OCI-LY3 (cell line): ENCODE results near the gene IL3.

Experiments used
- H2AFZ ChIP-seq: fragments of 200-600, 300-600 bp; shearing (Covaris generic); 2 replicates; pipeline ENCODE4 v1.6.0; 2014; ENCODE audit warnings: antibody characterized with exemption, low read depth, low read length
- H3K27ac ChIP-seq: fragments of 200-600, 300-600 bp; sonication (generic); 2 replicates; pipeline ENCODE4 v1.5.1; 2014; ENCODE audit warnings: mild to moderate bottlenecking, low read length, moderate library complexity, mixed read lengths
- H3K27me3 ChIP-seq: fragments of 200-600, 300-600 bp; sonication (generic); 2 replicates; pipeline ENCODE4 v1.6.1; 2014; ENCODE audit warnings: low read depth, low read length, mixed read lengths
- H3K36me3 ChIP-seq: fragments of 200-600, 300-600 bp; sonication (generic); replicated peaks from 2 replicates; pipeline ENCODE3; 2014; ENCODE audit warnings: low read depth, low read length, mixed read lengths
- H3K4me1 ChIP-seq: fragments of 300-600, 200-600 bp; sonication (generic); 2 replicates; pipeline ENCODE4 v1.6.1; 2014; ENCODE audit warnings: low read length, mixed read lengths
- H3K4me2 ChIP-seq: fragments of 200-600, 300-600 bp; sonication (generic); 2 replicates; pipeline ENCODE4 v1.6.1; 2014; ENCODE audit warnings: low read length, mixed read lengths
- H3K4me3 ChIP-seq: fragments of 300-600, 200-600 bp; sonication (generic); 2 replicates; pipeline ENCODE4 v1.5.1; 2014; ENCODE audit warnings: antibody characterized with exemption, mild to moderate bottlenecking, low read length, moderate library complexity
- H3K79me2 ChIP-seq: fragments of 300-600, 200-600 bp; shearing (Covaris generic); 2 replicates; pipeline ENCODE4 v1.6.1; 2014; ENCODE audit warnings: mild to moderate bottlenecking, low read length, mixed read lengths
- H3K9ac ChIP-seq: fragments of 300-600, 200-600 bp; shearing (Covaris generic); 2 replicates; pipeline ENCODE4 v1.6.0; 2014; ENCODE audit warnings: mild to moderate bottlenecking, low read length, moderate library complexity
- H3K9me3 ChIP-seq: fragments of 200-600, 300-600 bp; shearing (Covaris generic); 2 replicates; pipeline ENCODE4 v1.6.1; 2014; ENCODE audit warnings: low read length, mixed read lengths; ENCODE audit not compliant: insufficient read depth
- H4K20me1 ChIP-seq: fragments of 200-600, 300-600 bp; sonication (generic); 2 replicates; pipeline ENCODE4 v1.6.1; 2016; ENCODE audit warnings: low read length, mixed read lengths; ENCODE audit not compliant: insufficient read depth
- EZH2phosphoT487 ChIP-seq: fragments of 200-600 bp; shearing (Covaris generic); IDR thresholded peaks from 2 replicates; pipeline ENCODE4 v1.6.1; 2018; ENCODE audit warnings: antibody characterized with exemption, mixed run types, low read depth
- TF ChIP-seq, protein P1 (sequence below): fragments of 200-600, 300-600 bp; sonication (generic); IDR thresholded peaks from 2 replicates; pipeline ENCODE4 v1.5.1; 2014; ENCODE audit warnings: antibody characterized with exemption, low read length, low read depth

Gene IL3

DNA sequence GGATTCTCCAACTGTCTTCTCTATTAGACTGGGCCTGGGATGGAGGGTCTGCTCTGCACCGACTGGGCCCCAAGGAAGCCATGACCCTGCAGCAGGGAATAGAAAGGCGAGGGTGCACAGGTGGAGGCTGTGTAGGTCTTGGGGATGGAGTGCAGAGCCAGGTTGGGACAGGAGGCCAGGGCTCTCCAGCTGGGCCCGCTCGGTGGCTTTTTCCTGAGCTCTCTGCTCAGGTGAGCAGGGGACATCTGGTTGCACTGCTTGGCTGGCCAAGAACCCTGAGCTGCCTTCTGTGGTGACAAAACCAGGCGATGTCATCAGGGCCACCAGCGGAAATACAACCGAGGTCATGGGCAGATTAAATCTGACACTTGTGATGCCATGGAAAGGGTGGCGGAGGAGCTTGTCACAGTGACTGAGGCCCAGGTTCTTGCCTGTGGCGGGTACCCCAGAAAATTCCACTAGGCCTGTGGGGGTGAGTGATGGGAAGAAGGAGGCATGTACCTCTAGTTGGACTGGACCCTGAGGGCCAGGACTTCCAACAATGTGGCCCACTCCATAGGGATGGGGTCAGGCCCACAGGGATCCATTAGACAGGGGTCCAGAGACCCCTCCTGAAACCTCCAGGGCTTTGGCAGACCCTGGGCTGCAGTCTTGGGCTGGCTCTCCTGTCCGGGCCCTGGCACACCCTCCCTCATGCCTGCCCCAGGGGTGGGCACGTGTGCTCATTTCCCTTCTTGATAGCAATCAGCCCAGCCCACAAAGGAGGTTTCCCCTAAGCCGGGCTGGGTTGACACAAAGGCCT is 4.4 kb upstream of the IL3 start:
- no peak overlapping the region for H3K4me2 ChIP-seq
- no peak overlapping the region for H3K4me3 ChIP-seq
- H3K36me3 ChIP-seq: no peaks in the 10 kb centered on the region
- H3K27me3 ChIP-seq: 0 out of 2 replicates have a peak, but pooled peaks cover 2% of the 10 kb centered on the region
- no peak overlapping the region for H3K27ac ChIP-seq
- TF ChIP-seq, protein P1, sequence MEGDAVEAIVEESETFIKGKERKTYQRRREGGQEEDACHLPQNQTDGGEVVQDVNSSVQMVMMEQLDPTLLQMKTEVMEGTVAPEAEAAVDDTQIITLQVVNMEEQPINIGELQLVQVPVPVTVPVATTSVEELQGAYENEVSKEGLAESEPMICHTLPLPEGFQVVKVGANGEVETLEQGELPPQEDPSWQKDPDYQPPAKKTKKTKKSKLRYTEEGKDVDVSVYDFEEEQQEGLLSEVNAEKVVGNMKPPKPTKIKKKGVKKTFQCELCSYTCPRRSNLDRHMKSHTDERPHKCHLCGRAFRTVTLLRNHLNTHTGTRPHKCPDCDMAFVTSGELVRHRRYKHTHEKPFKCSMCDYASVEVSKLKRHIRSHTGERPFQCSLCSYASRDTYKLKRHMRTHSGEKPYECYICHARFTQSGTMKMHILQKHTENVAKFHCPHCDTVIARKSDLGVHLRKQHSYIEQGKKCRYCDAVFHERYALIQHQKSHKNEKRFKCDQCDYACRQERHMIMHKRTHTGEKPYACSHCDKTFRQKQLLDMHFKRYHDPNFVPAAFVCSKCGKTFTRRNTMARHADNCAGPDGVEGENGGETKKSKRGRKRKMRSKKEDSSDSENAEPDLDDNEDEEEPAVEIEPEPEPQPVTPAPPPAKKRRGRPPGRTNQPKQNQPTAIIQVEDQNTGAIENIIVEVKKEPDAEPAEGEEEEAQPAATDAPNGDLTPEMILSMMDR: no peak
- no peak for TF ChIP-seq EZH2phosphoT487
- no peaks in the 10 kb centered on the region for H3K4me1 ChIP-seq
- H2AFZ ChIP-seq: no peak overlapping the region
- H3K79me2 ChIP-seq: no peaks in the 10 kb centered on the region
- H4K20me1 ChIP-seq: no peaks in the 10 kb centered on the region
- no peak overlapping the region for H3K9ac ChIP-seq
- no peaks in the 10 kb centered on the region for H3K9me3 ChIP-seq

GRCh38 chr5:132056610-132057497 is 3.6 kb upstream of the IL3 start:
- Histone ChIP-seq H3K4me3 (no peak overlapping the region), H3K4me2 (no peak overlapping the region), H4K20me1 (no peaks in the 10 kb centered on the region), H3K36me3 (no peaks in the 10 kb centered on the region), H3K9ac (no peak overlapping the region), H2AFZ (no peak overlapping the region), H3K79me2 (no peaks in the 10 kb centered on the region), H3K9me3 (no peaks in the 10 kb centered on the region), H3K27me3 (no peaks in the 10 kb centered on the region), H3K27ac (no peak overlapping the region), H3K4me1 (no peaks in the 10 kb centered on the region)
- no peak for TF ChIP-seq EZH2phosphoT487
- TF ChIP-seq, protein P1: no peak

DNA sequence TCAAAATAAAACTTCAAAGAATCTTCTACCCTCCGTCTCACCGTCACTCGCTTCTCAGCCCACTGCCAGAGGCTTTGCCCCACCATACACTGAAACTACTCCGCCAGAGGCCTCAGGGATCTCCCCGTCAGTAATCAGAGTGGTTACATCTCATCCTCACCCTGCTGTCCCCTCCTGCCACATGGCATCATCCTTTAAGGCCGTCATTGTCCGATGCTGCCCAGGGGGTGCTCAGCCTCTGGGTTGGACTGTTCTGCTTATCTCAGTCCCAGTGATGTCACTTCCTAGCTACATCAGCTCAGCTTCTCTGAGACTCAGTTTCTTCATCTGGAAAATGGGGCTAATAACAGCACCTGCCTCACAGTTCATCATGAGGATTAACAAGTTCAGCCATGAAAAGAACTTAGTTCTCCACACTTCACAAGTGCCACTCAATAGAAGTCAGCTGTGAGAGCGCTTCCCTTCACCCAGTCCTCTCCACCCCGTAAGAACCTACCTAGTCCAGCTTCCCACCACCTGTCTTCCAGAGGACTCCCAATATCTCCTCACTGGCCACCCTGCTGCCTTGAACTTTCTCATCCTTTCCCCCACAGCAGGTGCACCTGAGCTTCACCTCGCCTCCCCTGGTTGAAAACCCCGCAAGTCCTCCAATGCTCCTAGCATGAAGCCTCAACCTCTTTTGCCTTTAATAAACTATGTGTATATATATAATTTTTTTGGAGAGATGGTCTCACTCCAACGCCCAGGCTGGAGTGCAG is 2.8 kb upstream of the IL3 start:
- no peaks in the 10 kb centered on the region for H3K27me3 ChIP-seq
- H3K27ac ChIP-seq: no peak overlapping the region
- no peak overlapping the region for H3K4me2 ChIP-seq
- no peak for TF ChIP-seq EZH2phosphoT487
- TF ChIP-seq, protein P1: no peak
- no peaks in the 10 kb centered on the region for H3K4me1 ChIP-seq
- no peak overlapping the region for H3K9ac ChIP-seq
- no peaks in the 10 kb centered on the region for H3K9me3 ChIP-seq
- H2AFZ ChIP-seq: no peak overlapping the region
- no peaks in the 10 kb centered on the region for H3K36me3 ChIP-seq
- no peak overlapping the region for H3K4me3 ChIP-seq
- H3K79me2 ChIP-seq: no peaks in the 10 kb centered on the region
- H4K20me1 ChIP-seq: no peaks in the 10 kb centered on the region
